HCT116 (cell line): ENCODE data around the gene PLEKHA4. TPM values are rescaled to one million over a fixed set of nuclear protein-coding genes. Genes with fewer than 3 reads are reported as not detected.
A peak's percentile ranks its signal among the peaks of the same experiment; 100 is the strongest.

Experiments
- ATAC-seq: fragments of 200-7000 bp; cut with Tn5 transposase; 2 replicates; pipeline ENCODE4 v1.9.1; 2020; ENCODE audit warnings: mild to moderate bottlenecking, moderate library complexity
- BruUV-seq: library from RNA; stranded (reverse); fragments of 400-500 nt; replicated peaks from 2 replicates; lab custom pipeline; 2021; lab: Mats Ljungman, UMichigan
- CTCF ChIA-PET: fragments of 300-600 bp; sonication (Branson Sonifier 250); formaldehyde crosslinking; loops from one replicate; lab custom pipeline; 2021; ENCODE audit warnings: antibody characterized with exemption; lab: Charles Lee
- POLR2A ChIA-PET: fragments of 300-600, 350-600 bp; sonication (Branson Sonifier 250); formaldehyde crosslinking; loops from one replicate; lab custom pipeline; 2021; ENCODE audit warnings: antibody characterized with exemption; lab: Charles Lee
- RAD21 ChIA-PET, 2 experiments: fragments of 300-600 bp; sonication (Branson Sonifier 250); formaldehyde crosslinking; loops; one replicate each; lab custom pipeline; 2023; ENCODE audit warnings: low total read pairs in 2 of 2; ENCODE audit not compliant: uncharacterized antibody in 2 of 2, unreplicated experiment in 2 of 2, low non-redundant PET in 1 of 2; lab: Charles Lee
- DNase-seq: peaks from one replicate; pipeline ENCODE4 v3.0.0-alpha.2; 2010; ENCODE audit warnings: low read depth, low spot score
- H2AFZ ChIP-seq: fragments of 200-600 bp; shearing (Covaris generic), sonication (generic); 2 replicates; pipeline ENCODE4 v1.6.1; 2017; ENCODE audit warnings: low read depth, mixed run types, mixed read lengths, antibody characterized with exemption, low read length; ENCODE audit not compliant: poor library complexity, severe bottlenecking
- H3K27ac ChIP-seq: 2 replicates; pipeline ENCODE4 v1.5.1; 2012; ENCODE audit warnings: low read depth, low read length
- H3K27me3 ChIP-seq: fragments of 200-600 bp; sonication (generic); 2 replicates; pipeline ENCODE4 v1.6.1; 2016; ENCODE audit warnings: mixed run types, low read length, mixed read lengths; ENCODE audit not compliant: insufficient read depth
- H3K36me3 ChIP-seq, 2 experiments: fragments of 200-500 bp in 1 of 2; fragments of 200-600 bp in 1 of 2; sonication (Bioruptor generic) in 1 of 2; sonication (generic) in 1 of 2; 2 replicates each; pipeline versions ENCODE4 v1.5.1 to v1.6.1; 2014 to 2016; ENCODE audit warnings: low read length in 2 of 2, inconsistent platforms in 1 of 2, mixed read lengths in 1 of 2, mixed run types in 1 of 2; ENCODE audit not compliant: insufficient read depth in 2 of 2, control insufficient read depth in 1 of 2
- H3K4me1 ChIP-seq, 2 experiments: fragments of 200-600 bp in 1 of 2; sonication (generic) in 1 of 2; 2 replicates each; pipeline versions ENCODE4 v1.5.1 to v1.6.1; 2012 to 2017; ENCODE audit warnings: low read length in 2 of 2, inconsistent platforms in 1 of 2, mild to moderate bottlenecking in 1 of 2, mixed read lengths in 1 of 2, mixed run types in 1 of 2, moderate library complexity in 1 of 2; ENCODE audit not compliant: insufficient read depth in 2 of 2, control insufficient read depth in 1 of 2
- H3K4me2 ChIP-seq: fragments of 200-600 bp; sonication (generic); 2 replicates; pipeline ENCODE4 v1.6.1; 2017; ENCODE audit warnings: mixed run types, low read length, mixed read lengths
- H3K4me3 ChIP-seq, 2 experiments: fragments of 200-600 bp in 1 of 2; sonication (generic) in 1 of 2; replicated peaks in 1 of 2; 2 replicates each; pipeline ENCODE4 v1.5.1; 2011 to 2016; ENCODE audit warnings: low read length in 2 of 2, control low read depth in 1 of 2, low read depth in 1 of 2, mild to moderate bottlenecking in 1 of 2, mixed read lengths in 1 of 2, mixed run types in 1 of 2
- H3K79me2 ChIP-seq: fragments of 200-600 bp; sonication (generic); 2 replicates; pipeline ENCODE4 v1.6.1; 2017; ENCODE audit warnings: mild to moderate bottlenecking, mixed run types, low read length, moderate library complexity, mixed read lengths; ENCODE audit not compliant: insufficient read depth
- H3K9ac ChIP-seq: fragments of 200-600 bp; sonication (generic); 2 replicates; pipeline ENCODE4 v1.6.1; 2016; ENCODE audit warnings: low read length, mixed read lengths
- H3K9me2 ChIP-seq: fragments of 200-600 bp; sonication (generic), shearing (Covaris generic); 2 replicates; pipeline ENCODE4 v1.6.1; 2017; ENCODE audit warnings: mixed run types, mild to moderate bottlenecking, moderate library complexity; ENCODE audit not compliant: insufficient read depth
- H3K9me3 ChIP-seq, 2 experiments: fragments of 200-500 bp in 1 of 2; fragments of 200-600 bp in 1 of 2; sonication (Bioruptor generic) in 1 of 2; sonication (generic) in 1 of 2; 2 replicates each; pipeline ENCODE4 v1.6.1; 2014 to 2017; ENCODE audit warnings: low read length in 2 of 2, mixed read lengths in 2 of 2, inconsistent platforms in 1 of 2, low read depth in 1 of 2, mild to moderate bottlenecking in 1 of 2, mixed run types in 1 of 2, moderate library complexity in 1 of 2; ENCODE audit not compliant: control insufficient read depth in 1 of 2, insufficient read depth in 1 of 2
- H4K20me1 ChIP-seq: fragments of 200-600 bp; sonication (generic), shearing (Covaris generic); 2 replicates; pipeline ENCODE4 v1.6.1; 2017; ENCODE audit warnings: mixed run types, mild to moderate bottlenecking, moderate library complexity; ENCODE audit not compliant: insufficient read depth
- CBX3 ChIP-seq: IDR thresholded peaks from 2 replicates; pipeline ENCODE4 v1.6.1; 2012; ENCODE audit warnings: low read depth
- CEBPB ChIP-seq: IDR thresholded peaks from 2 replicates; pipeline ENCODE4 v1.6.1; 2012; ENCODE audit warnings: low read depth
- EGR1 ChIP-seq: IDR thresholded peaks from 2 replicates; pipeline ENCODE4 v1.6.1; 2012; ENCODE audit warnings: low read depth
- ELF1 ChIP-seq: IDR thresholded peaks from 2 replicates; pipeline ENCODE4 v1.6.1; 2012; ENCODE audit warnings: low read depth, borderline replicate concordance
- EZH2 ChIP-seq: fragments of 200-600 bp; sonication (generic); IDR thresholded peaks from 2 replicates; pipeline ENCODE4 v1.6.1; 2017; ENCODE audit warnings: antibody characterized with exemption, mixed run types
- FOSL1 ChIP-seq: IDR thresholded peaks from 2 replicates; pipeline ENCODE4 v1.6.1; 2012; ENCODE audit warnings: low read depth
- JUND ChIP-seq: IDR thresholded peaks from 2 replicates; pipeline ENCODE4 v1.6.1; 2012
- POLR2AphosphoS5 ChIP-seq: IDR thresholded peaks from 2 replicates; pipeline ENCODE4 v1.6.1; 2011; ENCODE audit warnings: mild to moderate bottlenecking, low read depth, low read length, moderate library complexity
- SIN3A ChIP-seq: IDR thresholded peaks from 2 replicates; pipeline ENCODE4 v1.6.1; 2012; ENCODE audit warnings: low read depth
- SP1 ChIP-seq: IDR thresholded peaks from 2 replicates; pipeline ENCODE4 v1.6.1; 2012; ENCODE audit warnings: low read depth
- SRF ChIP-seq: IDR thresholded peaks from 2 replicates; pipeline ENCODE4 v1.6.1; 2012; ENCODE audit warnings: low read depth
- TCF7L2 ChIP-seq: IDR thresholded peaks from 2 replicates; pipeline ENCODE4 v1.7.0; 2011; ENCODE audit warnings: borderline replicate concordance, inconsistent platforms; ENCODE audit not compliant: insufficient read depth, insufficient read length; ENCODE audit errors: extremely low read depth
- YY1 ChIP-seq: IDR thresholded peaks from 2 replicates; pipeline ENCODE4 v1.6.1; 2011; ENCODE audit warnings: low read length, low read depth, moderate library complexity, mild to moderate bottlenecking; ENCODE audit not compliant: insufficient replicate concordance; ENCODE audit errors: extremely low read depth
- ZFX ChIP-seq: fragments of 450-650 bp; IDR thresholded peaks from 2 replicates; pipeline ENCODE4 v1.6.1; 2017
- ZNF274 ChIP-seq: fragments of 200-500 bp; sonication (Bioruptor generic); IDR thresholded peaks from 2 replicates; pipeline ENCODE4 v1.6.1; 2014; ENCODE audit warnings: mild to moderate bottlenecking, low read depth, low read length, inconsistent platforms
- intact Hi-C: fragments of 100-400 bp; cut with micrococcal nuclease; formaldehyde crosslinking; loops from 2 replicates; pipeline ENCODE4 v1.10.0; 2022
- total RNA-seq: library from RNA; stranded (reverse); gene quantifications from one replicate; pipeline ENCODE4 v1.2.1, GENCODE V29; 2021; ENCODE audit not compliant: unreplicated experiment
- TF ChIP-seq, protein P1 (sequence below): IDR thresholded peaks from 2 replicates; pipeline ENCODE4 v1.6.1; 2012
- TF ChIP-seq, protein P2 (sequence below), 3 experiments: fragments of 200-600 bp in 1 of 3; sonication (generic) in 1 of 3; IDR thresholded peaks in 2 of 3; conservative IDR thresholded peaks in 1 of 3; 2 replicates each; pipeline ENCODE4 v1.5.1; 2012 to 2017; ENCODE audit warnings: low read depth in 2 of 3, low read length in 2 of 3, antibody characterized with exemption in 1 of 3, borderline replicate concordance in 1 of 3, control low read depth in 1 of 3, mild to moderate bottlenecking in 1 of 3, mixed read lengths in 1 of 3, mixed run types in 1 of 3, moderate library complexity in 1 of 3; ENCODE audit not compliant: insufficient read depth in 1 of 3
- TF ChIP-seq, protein P3 (sequence below): IDR thresholded peaks from 2 replicates; pipeline ENCODE4 v1.6.1; 2011; ENCODE audit warnings: mild to moderate bottlenecking, low read length, moderate library complexity; ENCODE audit not compliant: insufficient replicate concordance; ENCODE audit errors: extremely low read depth
- TF ChIP-seq, protein P4 (sequence below): IDR thresholded peaks from 2 replicates; pipeline ENCODE4 v1.6.1; 2012

Gene PLEKHA4
- total RNA-seq, 1 experiment from 2014 or later, result 20.4 TPM

DNA sequence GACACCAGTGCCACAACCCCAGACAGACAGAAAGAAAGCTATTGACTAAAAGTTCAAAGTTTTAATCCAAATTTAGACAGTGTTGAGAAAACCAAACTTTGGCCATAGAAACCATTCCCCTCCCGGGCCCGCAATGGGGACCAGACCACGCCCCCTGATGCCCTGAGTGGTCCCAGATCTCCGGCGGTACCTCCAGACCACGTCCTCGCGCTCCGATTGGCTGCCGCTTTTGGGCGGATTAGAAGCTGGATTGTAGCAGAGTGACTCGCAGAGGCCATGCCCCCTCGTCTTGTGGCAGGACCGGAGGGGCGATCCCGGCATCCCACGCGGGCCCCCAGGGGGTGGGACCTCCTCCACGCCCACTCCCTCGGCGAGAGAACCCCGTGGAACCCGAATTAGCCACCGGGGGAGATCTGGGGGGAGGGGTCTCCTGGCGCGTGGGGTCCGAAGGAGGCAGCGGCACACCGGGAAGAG is 31.3 kb downstream of the PLEKHA4 start:
- Histone ChIP-seq H3K4me1 (peaks cover 5 to 23% of the 10 kb centered on the region in 2 experiments; a peak in 3 of 4 replicates), H3K9me3 (no peaks in the 10 kb centered on the region), H3K4me2 (peak overlapping the region; percentile 52), H3K9ac (no peak overlapping the region; the same call in 1 of the 2 replicates), H3K9me2 (no peaks in the 10 kb centered on the region), H2AFZ (no peak overlapping the region), H3K4me3 (peak overlapping the region in 1 of 2 experiments; percentile 29; a peak in 2 of 4 replicates), H3K36me3 (no peaks in the 10 kb centered on the region), H3K79me2 (no peaks in the 10 kb centered on the region), H3K27ac (peak overlapping the region; percentile 56; the same call in 1 of the 2 replicates), H3K27me3 (no peaks in the 10 kb centered on the region), H4K20me1 (no peaks in the 10 kb centered on the region)
- ChIA-PET CTCF (interaction anchor here (1.6 kb wide), 1 partner anchor 134 kb away, joined by 7 read pairs; no protein-coding TSS in a partner anchor), POLR2A (interaction anchor here (1.3 kb wide), 1 partner anchor 35 kb away, joined by 4 read pairs; the partner anchor contains the start of gene PPP1R15A), RAD21 (interaction anchor here (1.0 to 1.2 kb wide), 2 partner anchors 42 kb away, joined by 3 read pairs; no protein-coding TSS in a partner anchor)
- peak; percentile 79 for ATAC-seq
- TF ChIP-seq YY1 (no peak), TCF7L2 (no peak), JUND (no peak), SRF (no peak), SIN3A (no peak), SP1 (no peak), CEBPB (no peak), ELF1 (no peak), ZNF274 (no peak), POLR2AphosphoS5 (no peak), FOSL1 (no peak), ZFX (no peak), EGR1 (no peak), CBX3 (no peak), EZH2 (no peak)
- TF ChIP-seq, protein P1, sequence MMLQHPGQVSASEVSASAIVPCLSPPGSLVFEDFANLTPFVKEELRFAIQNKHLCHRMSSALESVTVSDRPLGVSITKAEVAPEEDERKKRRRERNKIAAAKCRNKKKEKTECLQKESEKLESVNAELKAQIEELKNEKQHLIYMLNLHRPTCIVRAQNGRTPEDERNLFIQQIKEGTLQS, result no peak
- TF ChIP-seq, protein P2, sequence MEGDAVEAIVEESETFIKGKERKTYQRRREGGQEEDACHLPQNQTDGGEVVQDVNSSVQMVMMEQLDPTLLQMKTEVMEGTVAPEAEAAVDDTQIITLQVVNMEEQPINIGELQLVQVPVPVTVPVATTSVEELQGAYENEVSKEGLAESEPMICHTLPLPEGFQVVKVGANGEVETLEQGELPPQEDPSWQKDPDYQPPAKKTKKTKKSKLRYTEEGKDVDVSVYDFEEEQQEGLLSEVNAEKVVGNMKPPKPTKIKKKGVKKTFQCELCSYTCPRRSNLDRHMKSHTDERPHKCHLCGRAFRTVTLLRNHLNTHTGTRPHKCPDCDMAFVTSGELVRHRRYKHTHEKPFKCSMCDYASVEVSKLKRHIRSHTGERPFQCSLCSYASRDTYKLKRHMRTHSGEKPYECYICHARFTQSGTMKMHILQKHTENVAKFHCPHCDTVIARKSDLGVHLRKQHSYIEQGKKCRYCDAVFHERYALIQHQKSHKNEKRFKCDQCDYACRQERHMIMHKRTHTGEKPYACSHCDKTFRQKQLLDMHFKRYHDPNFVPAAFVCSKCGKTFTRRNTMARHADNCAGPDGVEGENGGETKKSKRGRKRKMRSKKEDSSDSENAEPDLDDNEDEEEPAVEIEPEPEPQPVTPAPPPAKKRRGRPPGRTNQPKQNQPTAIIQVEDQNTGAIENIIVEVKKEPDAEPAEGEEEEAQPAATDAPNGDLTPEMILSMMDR (IDR thresholded peaks at IDR 0.05 in 2 of 3, conservative IDR thresholded peaks at IDR 0.05 in 1 of 3; ENCODE audit: borderline replicate concordance in 1 of 3, insufficient read depth in 1 of 3, low read depth in 2 of 3, low read length in 2 of 3), result no peak
- TF ChIP-seq, protein P3, sequence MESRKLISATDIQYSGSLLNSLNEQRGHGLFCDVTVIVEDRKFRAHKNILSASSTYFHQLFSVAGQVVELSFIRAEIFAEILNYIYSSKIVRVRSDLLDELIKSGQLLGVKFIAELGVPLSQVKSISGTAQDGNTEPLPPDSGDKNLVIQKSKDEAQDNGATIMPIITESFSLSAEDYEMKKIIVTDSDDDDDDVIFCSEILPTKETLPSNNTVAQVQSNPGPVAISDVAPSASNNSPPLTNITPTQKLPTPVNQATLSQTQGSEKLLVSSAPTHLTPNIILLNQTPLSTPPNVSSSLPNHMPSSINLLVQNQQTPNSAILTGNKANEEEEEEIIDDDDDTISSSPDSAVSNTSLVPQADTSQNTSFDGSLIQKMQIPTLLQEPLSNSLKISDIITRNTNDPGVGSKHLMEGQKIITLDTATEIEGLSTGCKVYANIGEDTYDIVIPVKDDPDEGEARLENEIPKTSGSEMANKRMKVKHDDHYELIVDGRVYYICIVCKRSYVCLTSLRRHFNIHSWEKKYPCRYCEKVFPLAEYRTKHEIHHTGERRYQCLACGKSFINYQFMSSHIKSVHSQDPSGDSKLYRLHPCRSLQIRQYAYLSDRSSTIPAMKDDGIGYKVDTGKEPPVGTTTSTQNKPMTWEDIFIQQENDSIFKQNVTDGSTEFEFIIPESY, result no peak
- TF ChIP-seq, protein P4, sequence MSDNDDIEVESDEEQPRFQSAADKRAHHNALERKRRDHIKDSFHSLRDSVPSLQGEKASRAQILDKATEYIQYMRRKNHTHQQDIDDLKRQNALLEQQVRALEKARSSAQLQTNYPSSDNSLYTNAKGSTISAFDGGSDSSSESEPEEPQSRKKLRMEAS, result no peak
- peak; percentile 51 for DNase-seq
- BruUV-seq, result TSS peak; percentile 42
- intact Hi-C loops, result no loop called here
